RPMI8226 (cell line): ENCODE measurements around the gene RRP9.
"Not testable (repeated sequence)": the region's sequence is repeated elsewhere in the genome, so short reads cannot be mapped to it uniquely, and the experiment has no call there.

Experiments
- DNase-seq: peaks from one replicate; pipeline ENCODE4 v3.0.0-alpha.2; 2015

Gene RRP9

DNA sequence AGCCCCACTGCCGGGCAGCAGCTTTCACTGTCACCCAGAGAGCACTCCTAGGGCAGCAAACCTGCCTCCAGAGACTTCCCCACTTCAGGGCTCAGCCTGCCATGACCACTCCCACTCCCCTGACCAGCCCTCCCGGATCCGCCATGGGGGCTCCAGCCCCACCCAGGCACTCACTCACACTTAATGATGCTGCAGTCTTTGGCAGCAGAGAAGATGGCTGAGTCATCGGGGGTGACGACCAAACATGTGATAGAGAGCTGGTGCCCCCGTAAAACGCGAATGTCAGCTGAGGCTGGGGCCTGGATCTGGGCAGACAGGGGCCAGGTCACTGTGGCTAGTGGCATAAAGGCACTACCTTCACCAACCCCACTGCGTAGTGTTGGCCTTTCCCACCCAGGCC is 4.7 kb downstream of the RRP9 start:
- DNase-seq: no peak

DNA sequence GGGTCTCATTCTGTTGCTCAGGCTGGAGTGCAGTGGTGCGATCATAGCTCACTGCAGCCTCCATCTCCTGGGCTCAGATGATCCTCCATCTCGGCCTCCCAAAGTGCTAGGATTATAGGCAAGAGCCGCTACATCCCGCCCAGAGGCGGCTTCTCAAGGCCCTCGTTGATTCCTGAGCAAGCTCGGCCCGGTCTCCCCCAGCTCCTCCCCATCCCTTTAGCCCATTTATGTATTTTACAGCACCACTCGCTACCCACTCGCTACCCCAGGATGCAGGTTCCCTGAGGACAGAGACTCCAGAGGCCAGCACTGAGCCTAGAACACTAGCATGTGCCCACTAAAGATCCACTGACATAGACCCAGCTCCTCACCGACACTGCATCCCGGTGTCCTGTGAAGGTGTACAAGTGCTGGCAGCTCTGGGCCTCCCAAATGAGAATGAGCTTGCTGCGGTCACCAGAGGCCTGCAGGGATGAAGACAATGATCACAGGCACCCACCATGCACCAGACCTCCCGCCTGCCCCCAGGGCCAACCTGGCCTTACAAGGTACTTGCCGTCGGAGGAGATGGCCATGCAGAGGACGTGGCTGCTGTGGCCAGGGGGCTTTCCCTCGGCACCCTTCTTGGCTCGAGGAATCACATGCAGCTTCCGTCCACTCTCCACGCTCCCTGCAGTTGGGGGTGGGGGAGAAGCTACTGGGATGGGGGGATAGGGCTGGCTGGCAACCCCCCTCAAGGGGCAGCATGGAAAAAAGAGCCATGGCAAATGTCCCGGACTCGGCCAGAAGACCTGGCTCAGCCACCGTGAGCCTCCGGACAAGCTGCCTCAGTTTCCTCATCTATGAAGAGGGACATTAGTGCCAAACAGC is 5.6 kb downstream of the RRP9 start:
- no peak for DNase-seq

DNA sequence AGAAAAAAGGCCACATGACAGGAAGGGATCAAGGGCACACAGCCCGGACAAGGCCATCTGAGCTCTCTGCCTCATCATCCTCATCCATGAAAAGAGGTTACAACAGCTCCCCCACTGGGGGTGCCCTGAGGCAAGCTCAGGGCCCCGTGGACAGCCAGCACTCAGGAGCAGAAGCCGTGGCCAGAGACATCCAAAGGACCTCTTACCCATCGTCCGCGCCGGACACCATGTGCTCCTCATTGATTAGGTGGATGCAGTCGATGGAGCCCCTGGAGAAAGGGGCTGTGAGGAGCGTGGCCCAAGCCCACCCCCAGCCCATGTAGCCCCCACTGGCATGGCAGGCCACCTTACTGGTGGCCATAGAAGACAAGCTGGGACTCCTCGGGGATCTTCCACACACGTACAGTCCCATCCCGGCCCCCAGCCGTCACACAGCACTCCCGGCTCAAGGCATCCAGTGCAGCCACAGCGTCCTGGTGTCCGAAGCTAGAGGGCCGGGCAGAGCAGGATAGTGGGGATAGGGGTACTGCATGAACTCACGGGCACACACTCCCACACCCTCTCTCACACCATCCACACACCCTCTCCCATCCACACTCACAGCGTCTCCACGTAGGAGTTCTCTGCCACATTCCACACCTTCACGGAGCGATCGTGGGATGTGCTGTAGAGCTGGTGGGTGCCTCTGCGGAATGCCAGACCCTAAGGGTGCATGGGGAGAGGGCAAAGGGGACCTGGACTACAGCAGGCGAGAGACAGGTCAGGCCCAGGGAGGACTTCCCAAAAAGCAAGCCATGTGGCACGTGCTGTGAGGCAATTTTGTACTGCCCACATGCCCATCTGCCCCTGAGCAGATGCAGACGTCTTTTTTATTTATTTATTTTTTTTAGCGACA is 6.5 kb downstream of the RRP9 start:
- no peak for DNase-seq

DNA sequence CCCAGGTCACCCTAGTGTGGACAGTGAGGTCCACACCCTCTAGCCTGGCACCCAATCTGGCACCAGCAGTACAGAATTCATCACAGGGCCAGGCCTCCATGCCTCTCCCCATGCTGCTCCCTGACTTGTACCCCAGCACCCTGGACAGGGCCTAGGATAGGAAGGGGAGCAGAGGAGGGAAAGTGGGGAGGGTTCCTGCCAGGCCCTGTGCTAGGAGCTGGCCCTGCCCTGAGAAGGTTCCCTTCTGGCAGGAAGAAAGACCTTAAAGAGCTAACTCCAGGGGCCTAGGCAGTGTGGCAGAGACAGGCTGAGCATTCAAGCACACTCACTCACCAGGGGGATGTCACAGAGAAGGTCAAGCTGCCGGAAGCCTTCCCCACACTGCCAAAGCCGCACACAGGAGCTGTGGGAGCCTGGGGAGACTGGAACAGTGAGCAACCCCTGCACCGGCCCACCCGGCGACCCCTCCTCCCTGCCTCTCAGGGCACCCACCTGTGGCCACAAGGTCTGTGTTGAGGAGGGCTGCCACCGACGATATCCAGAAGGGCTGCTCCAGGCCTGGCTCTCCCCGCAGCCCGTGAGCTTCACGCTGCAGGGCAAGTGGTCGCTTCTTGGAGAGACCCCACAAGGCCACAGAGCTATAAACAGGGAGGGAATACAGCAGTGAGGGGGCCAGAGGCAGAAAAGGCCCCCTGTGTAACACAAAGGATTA is 7.4 kb downstream of the RRP9 start:
- DNase-seq: no peak

DNA sequence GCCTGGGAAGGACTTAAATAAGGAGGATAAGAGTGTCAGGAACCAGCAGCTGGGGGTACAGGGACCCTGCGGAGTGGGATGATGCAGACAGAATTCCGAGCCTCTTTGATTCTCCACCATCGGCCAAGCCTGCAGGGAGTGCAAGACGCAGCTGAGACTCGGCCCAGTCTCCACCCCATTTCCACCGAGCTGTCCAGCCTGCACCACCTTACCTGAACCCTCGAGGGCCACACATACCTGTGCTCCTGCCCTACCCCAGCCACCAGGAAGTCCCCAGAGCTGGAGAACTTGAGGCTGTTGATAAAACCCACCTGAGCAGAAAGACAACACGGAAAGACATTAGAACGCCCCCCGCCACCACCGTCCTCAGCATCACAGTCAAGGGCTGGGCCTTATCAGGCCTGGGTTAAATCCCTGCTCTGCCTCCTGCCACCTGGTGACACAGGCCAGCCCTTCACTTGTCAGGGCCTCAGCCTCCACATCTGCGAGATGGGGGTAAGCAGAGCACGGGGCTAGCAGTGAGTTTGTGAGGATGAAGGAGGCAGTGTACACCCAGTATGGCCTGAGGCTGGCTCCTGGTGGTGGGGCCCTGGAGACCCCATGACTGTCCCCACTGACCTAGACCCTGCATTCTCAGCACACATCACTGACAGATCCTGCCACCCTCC is 8.1 kb downstream of the RRP9 start:
- no peak for DNase-seq

DNA sequence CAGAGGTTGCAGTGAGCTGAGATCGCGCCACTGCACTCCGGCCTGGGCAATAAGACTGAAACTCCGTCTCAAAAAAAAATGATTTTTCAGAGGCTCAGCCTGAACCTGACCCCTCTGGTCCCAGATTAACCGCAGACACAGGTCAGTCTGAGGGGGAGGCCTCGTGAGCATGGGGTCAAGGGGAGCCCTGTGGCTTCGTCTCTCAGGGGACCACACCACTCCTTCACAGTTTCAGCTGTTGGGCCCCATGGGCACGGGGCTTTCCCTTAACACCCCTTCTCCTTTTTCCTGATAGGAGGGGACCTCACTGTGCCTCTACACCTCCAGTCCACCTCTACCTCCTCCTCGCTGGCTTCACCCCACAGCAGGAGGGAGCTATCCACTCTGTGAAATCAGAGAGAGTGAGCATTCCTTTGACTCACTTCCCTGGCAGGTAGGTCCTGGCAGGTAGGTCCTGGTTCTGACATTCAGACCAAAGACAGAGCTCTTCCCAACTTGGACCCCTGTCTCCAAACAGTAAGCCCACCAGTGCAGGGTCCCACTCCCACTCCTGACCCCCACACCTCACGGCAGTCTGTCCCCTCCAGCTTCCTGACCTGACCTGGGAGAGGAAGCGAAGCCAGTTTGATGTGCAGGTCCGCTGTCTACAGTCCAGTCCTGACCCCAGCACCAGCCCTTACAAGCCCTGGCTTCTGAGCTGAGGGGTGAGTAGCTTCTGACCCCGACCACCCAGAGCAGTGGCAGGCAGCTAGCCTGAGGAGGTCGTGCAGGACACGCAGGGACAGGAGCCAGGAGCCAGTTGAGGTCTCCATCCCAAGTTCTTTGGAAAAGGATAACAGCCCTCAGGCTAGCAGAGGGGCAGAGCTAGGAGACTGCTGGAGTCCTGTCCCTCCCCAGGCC is 9.0 kb downstream of the RRP9 start:
- DNase-seq: no peak

DNA sequence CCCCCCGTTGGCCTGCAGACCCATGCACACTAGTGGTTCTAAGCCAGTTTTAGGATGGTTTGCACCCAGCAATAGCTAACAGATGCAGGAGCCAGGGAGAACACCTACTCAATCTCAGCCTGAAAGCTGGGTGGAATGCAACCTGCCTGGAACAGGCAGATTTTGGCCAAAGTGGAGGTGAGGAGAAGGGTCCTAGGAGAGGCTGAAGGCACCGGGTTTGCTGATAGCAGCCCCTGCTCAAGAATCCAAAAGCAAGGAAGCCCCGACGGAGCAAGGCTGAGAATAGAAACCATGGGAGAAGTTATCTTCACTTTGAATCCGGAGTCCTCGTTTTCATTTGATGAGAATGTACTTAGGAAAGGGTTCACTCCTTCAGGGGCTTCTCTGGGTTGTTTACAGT is 9.9 kb downstream of the RRP9 start:
- DNase-seq: no peak

DNA sequence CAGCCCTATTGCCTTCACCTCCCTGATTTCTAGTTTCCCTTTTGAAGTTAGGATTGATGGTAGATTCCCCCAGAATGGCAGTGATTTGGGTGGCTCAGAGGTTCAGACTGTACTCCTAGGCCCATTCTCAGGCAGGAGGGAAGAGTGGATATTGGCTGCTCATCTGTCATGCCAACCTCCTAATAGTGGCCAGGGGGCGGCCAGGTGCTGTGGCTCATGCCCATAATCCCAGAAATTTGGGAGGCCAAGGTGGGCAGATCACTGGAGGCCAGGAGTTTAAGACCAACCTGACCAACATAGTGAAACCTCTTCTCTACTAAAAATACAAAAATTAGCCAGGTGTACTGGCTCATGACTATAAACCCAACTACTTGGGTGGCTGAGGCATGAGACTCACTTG is 11.3 kb downstream of the RRP9 start:
- DNase-seq: no peak

DNA sequence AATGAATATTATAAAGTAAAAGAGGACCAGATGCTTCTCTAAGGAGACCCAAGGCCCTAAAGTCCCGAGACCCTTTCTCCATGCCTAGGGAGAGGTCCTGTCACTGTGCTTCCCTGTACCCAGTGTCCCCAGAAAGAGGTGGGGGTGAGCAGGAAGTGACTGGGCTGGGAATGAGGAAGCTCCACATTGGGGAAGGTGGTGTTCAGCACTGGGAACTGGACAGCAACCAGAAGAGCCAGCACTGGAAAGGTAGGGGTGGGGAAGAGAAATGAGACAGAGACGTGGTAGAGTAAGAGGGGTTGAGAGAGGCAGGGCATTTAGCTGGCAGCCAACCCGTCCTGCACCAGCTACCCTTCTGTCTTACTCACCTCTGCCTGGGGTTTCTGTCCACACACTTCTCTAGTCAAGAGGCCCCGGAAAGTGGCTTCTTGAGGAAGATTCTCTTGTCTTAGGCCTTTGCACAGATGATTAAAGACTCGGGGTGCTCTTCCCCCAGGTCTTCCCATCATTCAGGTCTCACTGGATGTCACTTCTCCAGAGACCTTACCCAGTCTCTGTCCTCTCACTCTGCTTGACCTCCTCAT is 12.2 kb downstream of the RRP9 start:
- DNase-seq: no peak

DNA sequence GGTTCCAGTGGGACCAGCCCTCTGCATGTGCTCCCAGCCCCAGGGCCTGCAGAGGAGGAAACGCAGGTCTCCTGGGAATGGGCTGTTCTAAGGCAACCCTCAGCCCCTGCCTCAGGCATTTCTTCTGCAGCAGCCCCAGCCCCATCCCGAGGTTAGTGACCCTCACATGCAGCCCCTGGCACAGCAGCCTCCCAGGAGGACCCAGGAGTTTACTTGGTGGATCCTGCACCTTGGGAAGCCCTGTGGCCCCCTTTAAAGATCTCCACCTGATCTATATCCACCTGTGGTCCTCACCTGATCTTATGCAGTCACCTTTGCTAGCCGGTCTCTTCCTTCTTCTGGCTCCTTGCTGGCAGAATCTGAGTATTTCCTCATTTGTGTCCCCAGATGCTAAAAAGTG is 12.7 kb downstream of the RRP9 start:
- DNase-seq: not testable (repeated sequence)

DNA sequence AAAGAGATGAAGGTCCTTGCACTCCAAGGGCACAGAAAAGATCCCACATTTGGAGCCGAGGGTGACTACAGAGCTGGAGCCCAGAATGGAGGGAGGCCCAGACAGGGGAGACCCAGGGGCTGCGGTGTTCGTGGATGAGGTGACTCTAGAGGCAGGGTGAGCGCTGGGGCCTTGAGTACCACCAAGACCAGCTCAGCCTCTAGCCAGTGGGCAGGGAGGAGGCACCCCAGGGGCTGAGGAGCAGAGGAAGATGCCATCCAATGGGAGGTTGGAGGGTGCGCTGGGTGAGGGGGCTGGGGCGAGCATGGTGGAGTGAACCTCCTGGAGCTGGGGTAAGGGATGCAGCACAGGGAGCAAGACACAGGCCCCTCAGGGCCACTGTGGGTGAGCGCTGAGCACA is 13.3 kb downstream of the RRP9 start:
- DNase-seq: no peak

DNA sequence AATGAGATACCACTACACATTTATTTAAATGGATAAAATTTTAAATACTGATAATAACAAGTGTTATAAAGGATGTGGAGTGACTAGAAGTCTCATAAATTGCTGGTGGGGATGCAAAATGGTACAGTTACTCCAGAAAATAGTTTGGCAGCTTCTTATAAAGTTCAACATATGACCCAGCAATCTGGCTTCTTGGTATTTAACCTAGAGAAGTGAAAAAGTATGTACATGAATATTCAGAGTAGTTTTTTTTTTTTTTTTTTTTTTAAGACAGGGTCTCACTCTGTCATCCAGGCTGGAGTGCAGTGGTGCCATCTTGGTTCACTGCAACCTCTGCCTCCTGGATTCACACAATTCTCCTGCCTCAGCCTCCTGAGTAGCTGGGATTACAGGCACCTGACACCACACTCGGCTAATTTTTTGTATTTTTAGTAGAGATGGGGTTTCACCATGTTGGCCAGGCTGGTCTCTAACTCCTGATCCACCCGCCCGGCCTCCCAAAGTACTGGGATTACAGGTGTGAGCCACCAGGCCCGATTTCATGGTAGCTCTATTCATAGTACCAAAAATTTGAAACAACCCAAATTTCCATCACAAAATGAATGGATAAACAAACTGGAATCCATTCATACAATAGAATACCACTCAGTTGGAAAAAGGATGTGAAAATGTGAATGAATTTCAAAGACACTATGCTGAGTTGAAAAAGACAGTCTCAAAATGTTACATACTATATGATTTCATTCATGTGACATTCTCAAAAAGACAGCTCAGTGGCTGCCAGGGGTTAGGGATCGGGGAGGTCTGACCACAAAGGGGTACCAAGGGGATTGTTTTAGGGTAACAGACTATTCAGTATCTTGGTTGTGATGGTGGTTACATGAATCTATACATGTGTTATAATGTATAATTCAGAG is 14.4 kb downstream of the RRP9 start:
- no peak for DNase-seq

DNA sequence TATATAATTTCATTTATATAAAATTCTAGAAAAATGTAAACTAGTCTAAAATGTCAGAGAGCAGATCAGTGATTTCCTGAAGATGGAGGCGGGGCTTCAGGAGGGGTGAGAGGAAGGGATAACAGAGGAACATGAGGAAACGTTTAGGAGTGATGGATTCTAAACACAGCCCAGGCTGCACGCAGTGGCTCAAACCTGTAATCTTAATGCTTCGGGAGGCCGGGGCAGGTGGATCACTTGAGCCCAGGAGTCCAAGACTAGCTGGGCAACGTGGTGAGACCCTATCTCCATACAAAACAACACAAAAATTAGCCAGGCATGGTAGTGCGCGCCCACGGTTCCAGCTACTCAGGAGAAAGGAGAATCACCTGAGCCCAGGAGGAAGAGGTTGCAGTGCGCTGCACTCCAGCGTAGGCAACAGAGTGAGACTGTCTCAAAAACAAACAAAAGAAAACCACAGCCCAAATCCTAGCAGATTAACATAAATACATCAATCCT is 20.6 kb downstream of the RRP9 start:
- no peak for DNase-seq

DNA sequence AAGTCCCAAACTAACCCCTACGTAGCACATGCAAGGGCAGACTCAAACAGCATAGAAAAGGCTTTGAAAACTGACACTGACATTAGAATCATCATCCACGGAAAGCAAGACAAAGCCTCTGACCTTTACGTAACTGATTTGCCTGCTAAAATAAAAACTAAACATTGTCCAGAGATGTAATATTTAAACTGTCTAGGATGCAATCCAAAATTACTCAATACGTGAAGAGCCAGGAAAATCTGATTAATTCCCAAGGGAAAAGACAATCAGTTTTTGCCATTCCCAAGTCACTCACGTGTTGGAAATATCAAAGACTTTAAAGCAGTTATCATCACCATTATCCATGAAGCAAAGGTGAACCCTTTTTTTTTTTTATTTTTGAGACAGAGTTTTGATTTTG is 25.3 kb downstream of the RRP9 start:
- DNase-seq: no peak

DNA sequence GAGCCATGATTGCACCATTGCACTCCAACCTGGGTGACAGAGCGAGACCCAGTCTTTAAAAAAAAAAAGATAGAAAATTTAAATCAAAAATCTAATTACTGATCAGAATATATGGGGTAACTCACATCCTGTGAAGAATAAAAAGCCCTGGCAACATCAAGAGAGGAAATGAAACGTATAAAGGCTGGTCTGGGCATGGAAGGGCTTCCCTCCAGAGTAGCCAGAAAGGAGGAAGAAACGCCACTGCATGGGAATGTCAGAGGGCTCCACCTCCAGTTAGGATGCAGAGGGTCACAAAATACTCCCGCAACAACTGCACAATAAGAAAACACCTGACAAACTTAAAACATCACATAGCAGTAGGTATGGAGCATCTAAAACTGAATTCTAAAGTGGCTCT is 33.7 kb downstream of the RRP9 start:
- DNase-seq: no peak

DNA sequence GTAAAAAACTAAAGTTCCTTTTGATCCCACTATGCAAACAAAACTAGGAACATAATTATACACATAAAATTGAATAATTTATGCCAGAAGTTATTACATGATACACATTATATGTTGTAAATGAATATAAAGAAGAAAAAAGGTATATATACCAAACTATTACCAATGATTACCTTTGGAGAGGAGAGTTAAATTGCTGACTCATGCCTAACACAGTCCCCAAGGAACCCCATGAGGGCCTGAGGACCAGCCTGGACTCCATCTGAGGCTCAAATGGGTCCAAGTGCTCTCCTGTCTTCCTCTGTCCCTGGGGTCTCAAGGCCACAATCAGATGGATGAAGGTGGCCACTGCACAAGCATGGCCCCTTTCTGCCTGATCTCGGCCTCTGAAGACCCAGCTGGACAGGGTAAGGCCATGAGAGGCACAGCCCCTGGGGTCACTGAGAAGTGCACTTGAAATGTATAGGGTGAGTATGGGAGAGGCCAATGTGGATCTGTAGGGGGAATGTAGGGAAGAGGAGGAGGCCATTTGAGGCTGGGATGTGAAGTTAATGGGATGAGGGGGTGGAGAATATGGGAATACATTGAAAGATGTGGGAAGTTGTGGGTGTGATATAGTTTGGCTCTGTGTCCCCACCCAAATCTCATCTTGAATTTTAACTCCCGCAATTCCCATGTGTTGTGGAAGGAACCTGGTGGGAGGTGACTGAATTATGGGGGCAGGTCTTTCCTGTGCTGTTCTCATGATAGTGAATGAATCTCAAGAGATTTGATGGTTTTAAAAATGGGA is 37.5 kb downstream of the RRP9 start:
- DNase-seq: no peak

DNA sequence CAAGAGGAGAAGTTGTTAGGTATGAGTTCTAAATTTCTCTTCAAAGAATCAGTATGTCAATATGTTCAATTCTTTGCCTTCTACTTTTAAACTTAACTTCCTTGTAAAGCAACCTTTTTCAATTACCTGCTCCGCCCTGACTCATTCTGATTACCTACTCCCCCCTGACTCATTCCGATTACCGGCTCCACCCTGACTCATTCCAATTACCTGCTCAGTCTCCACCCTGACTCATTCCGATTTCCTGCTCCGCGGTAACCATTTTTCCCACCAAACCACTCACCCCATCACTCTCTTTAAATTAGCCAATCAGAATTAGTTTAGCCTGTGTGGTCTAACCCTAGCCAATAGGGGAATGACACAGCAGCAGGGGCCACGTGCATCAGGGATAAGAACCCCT is 39.3 kb downstream of the RRP9 start:
- DNase-seq: not testable (repeated sequence)

DNA sequence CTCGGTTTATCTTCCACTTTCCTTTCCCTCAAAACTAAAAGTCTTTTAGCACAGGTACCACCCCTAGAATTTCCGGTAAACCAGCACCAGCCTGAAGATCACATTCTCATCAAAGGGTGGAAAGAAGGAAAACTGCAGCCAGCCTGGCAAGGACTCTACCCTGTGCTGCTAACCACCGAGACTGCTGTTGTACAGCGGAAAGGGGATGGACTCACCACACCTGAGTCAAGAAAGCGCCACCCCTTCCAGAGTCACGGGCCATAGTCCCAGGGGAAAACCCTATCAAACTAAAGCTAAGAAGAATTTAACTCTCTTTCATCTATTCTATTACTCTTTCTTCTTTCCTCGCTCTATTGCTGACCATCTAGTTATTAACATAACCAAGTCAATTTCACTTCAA is 41.7 kb downstream of the RRP9 start:
- not testable (repeated sequence) for DNase-seq

DNA sequence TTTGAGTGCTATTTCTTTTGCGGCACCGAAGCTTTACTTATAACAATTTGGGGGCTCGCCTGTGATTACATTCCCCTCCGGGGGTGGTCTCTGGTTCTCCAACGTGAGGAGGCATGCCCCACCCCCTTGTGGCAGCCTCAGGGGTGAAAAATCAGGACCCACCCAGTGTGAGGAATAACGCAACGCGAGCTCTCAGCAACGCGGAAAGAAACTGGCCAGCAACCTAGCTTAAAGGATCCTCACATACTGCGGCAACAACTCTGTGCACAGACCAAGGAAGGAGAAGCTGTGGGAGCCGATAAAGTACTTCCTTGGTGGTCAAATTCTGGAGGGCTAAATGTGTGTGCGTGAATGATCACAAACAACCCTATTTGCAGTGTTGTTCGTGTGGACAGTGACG is 44.3 kb downstream of the RRP9 start:
- DNase-seq: no peak
